ENCODE results near the gene TRIM63. TPM values are rescaled to one million over a fixed set of nuclear protein-coding genes. Genes with fewer than 3 reads are reported as not detected.

The TRIM63 gene
- total RNA-seq, 1 experiment from 2014 or later: not detected

- DNase-seq: no peak
- H3K9me3 ChIP-seq (ENCODE audit: low read length): no peaks in the 10 kb centered on the region
- H3K79me2 ChIP-seq (ENCODE audit: low read length): no peaks in the 10 kb centered on the region
- no peak within 1 kb of the TSS for H3K27ac ChIP-seq (ENCODE audit: low read length)
- intact Hi-C loops (cut with micrococcal nuclease): no loop called here
- no peak for ATAC-seq
- POLR2A ChIA-PET (ENCODE audit: unreplicated experiment): no interaction called here
- H3F3A ChIP-seq (ENCODE audit: low read length, unreplicated experiment): no peaks in the 10 kb centered on the region
- no peaks in the 10 kb centered on the region for H3K27me3 ChIP-seq (ENCODE audit: low read length)
- no peak within 1 kb of the TSS for H2AFZ ChIP-seq (ENCODE audit: low read length)
- TF ChIP-seq EZH2phosphoT487 (IDR thresholded peaks at IDR 0.05; ENCODE audit: borderline replicate concordance, low read length) (no peak), EZH2 (IDR thresholded peaks at IDR 0.05; ENCODE audit: low read length, unreplicated experiment) (no peak)
- TF ChIP-seq, protein P1, sequence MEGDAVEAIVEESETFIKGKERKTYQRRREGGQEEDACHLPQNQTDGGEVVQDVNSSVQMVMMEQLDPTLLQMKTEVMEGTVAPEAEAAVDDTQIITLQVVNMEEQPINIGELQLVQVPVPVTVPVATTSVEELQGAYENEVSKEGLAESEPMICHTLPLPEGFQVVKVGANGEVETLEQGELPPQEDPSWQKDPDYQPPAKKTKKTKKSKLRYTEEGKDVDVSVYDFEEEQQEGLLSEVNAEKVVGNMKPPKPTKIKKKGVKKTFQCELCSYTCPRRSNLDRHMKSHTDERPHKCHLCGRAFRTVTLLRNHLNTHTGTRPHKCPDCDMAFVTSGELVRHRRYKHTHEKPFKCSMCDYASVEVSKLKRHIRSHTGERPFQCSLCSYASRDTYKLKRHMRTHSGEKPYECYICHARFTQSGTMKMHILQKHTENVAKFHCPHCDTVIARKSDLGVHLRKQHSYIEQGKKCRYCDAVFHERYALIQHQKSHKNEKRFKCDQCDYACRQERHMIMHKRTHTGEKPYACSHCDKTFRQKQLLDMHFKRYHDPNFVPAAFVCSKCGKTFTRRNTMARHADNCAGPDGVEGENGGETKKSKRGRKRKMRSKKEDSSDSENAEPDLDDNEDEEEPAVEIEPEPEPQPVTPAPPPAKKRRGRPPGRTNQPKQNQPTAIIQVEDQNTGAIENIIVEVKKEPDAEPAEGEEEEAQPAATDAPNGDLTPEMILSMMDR (conservative IDR thresholded peaks at IDR 0.05; ENCODE audit: low read depth, low read length): no peak
- no peaks in the 10 kb centered on the region for H3K36me3 ChIP-seq (ENCODE audit: low read depth, low read length)
- no peaks in the 10 kb centered on the region for H4K20me1 ChIP-seq (ENCODE audit: low read length)
- H3K4me2 ChIP-seq (ENCODE audit: low read length): no peak within 1 kb of the TSS
- H3K9ac ChIP-seq (ENCODE audit: low read length): no peak within 1 kb of the TSS
- H3K4me1 ChIP-seq (ENCODE audit: insufficient read depth, low read length): no peaks in the 10 kb centered on the region
- CTCF ChIA-PET: interaction anchor here (0.5 kb wide), 1 partner anchor 9 kb away, joined by 4 read pairs; no protein-coding TSS in a partner anchor
- H3K4me3 ChIP-seq (ENCODE audit: low read length): no peak within 1 kb of the TSS
- H3K9me2 ChIP-seq (replicated peaks; ENCODE audit: low read length): no peaks in the 10 kb centered on the region
- BruUV-seq (replicated peaks): no TSS peak
Measured at GRCh38 chr1:26021647-26022403, 45.6 kb downstream of the TRIM63 start, which contains the start of gene EXTL1. Gene EXTL1, plus strand, starts transcription at chr1:26021775. Its CDS starts 872 bp downstream, at chr1:26022647.

DNA sequence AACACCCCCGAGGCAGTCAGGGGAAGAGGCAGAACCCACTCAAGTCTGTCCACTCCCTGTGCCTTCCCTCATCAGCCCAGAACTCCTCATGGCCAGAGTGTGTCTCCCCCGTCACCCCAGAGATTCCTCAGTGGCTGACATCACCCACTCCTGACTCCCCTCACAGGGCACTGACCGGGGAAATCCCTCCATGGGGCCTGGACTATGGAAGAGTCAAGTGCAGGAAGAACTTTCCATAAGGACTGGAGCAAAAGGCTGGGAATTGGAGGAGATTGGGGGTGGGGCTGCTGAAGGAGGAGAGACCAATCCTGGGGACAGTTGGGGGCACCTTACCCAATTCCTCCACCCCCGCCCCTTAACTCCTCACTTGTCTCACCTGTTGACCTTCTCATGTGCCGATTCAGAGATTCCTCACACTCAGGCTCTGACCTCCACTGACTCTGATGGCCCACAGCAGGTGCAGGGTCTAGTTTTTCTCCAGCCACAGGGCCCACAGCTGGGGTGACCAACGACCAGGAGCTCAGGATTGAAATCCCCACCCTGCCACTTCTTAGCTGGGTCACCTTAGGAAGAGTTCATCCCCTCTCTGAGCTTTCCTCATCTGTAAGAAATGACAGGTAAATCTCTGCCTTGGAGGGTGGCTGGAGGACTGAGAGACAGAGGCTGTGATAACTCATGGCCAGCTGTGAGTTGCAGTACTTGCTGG, 46.3 kb downstream of the TRIM63 start:
- Histone ChIP-seq H3K27me3 (ENCODE audit: low read length) (no peaks in the 10 kb centered on the region), H4K20me1 (ENCODE audit: low read length) (no peaks in the 10 kb centered on the region), H3K36me3 (ENCODE audit: low read depth, low read length) (no peaks in the 10 kb centered on the region), H3K4me2 (ENCODE audit: low read length) (no peak overlapping the region), H3K27ac (ENCODE audit: low read length) (no peak overlapping the region), H3F3A (ENCODE audit: low read length, unreplicated experiment) (no peaks in the 10 kb centered on the region), H3K79me2 (ENCODE audit: low read length) (no peaks in the 10 kb centered on the region), H2AFZ (ENCODE audit: low read length) (no peak overlapping the region), H3K9me2 (replicated peaks; ENCODE audit: low read length) (no peaks in the 10 kb centered on the region), H3K9ac (ENCODE audit: low read length) (no peak overlapping the region), H3K4me3 (ENCODE audit: low read length) (no peak overlapping the region), H3K4me1 (ENCODE audit: insufficient read depth, low read length) (no peaks in the 10 kb centered on the region), H3K9me3 (ENCODE audit: low read length) (no peaks in the 10 kb centered on the region)
- ChIA-PET POLR2A (ENCODE audit: unreplicated experiment) (no interaction called here), CTCF (no interaction called here)
- intact Hi-C loops (cut with micrococcal nuclease): no loop called here
- ATAC-seq (no peak), DNase-seq (no peak)
- no TSS peak for BruUV-seq (replicated peaks)
- no peak for TF ChIP-seq EZH2 (IDR thresholded peaks at IDR 0.05; ENCODE audit: low read length, unreplicated experiment)
- TF ChIP-seq EZH2phosphoT487 (IDR thresholded peaks at IDR 0.05; ENCODE audit: borderline replicate concordance, low read length): no peak

- POLR2A ChIA-PET (ENCODE audit: unreplicated experiment): no interaction called here
- H3K9ac ChIP-seq (ENCODE audit: low read length): no peak overlapping the region
Measured at GRCh38 chr1:26020330-26020768, 47.1 kb downstream of the TRIM63 start.

More at GRCh38 chr1:26020330-26020768, 47.1 kb downstream of the TRIM63 start:
- H3K9me3 ChIP-seq (ENCODE audit: low read length): no peaks in the 10 kb centered on the region
- H4K20me1 ChIP-seq (ENCODE audit: low read length): no peaks in the 10 kb centered on the region
- H2AFZ ChIP-seq (ENCODE audit: low read length): no peak overlapping the region
- H3K79me2 ChIP-seq (ENCODE audit: low read length): no peaks in the 10 kb centered on the region
- no peaks in the 10 kb centered on the region for H3F3A ChIP-seq (ENCODE audit: low read length, unreplicated experiment)
- H3K27ac ChIP-seq (ENCODE audit: low read length): no peak overlapping the region
- DNase-seq (no peak), ATAC-seq (no peak)
- no peak overlapping the region for H3K4me3 ChIP-seq (ENCODE audit: low read length)
- intact Hi-C loops (cut with micrococcal nuclease): no loop called here
- no peaks in the 10 kb centered on the region for H3K4me1 ChIP-seq (ENCODE audit: insufficient read depth, low read length)
- no peak for TF ChIP-seq EZH2phosphoT487 (IDR thresholded peaks at IDR 0.05; ENCODE audit: borderline replicate concordance, low read length)
- TF ChIP-seq, protein P1 (conservative IDR thresholded peaks at IDR 0.05; ENCODE audit: low read depth, low read length): no peak
- TF ChIP-seq EZH2 (IDR thresholded peaks at IDR 0.05; ENCODE audit: low read length, unreplicated experiment): no peak
- BruUV-seq (replicated peaks): no TSS peak
- H3K4me2 ChIP-seq (ENCODE audit: low read length): no peak overlapping the region
- H3K9me2 ChIP-seq (replicated peaks; ENCODE audit: low read length): no peaks in the 10 kb centered on the region
- H3K36me3 ChIP-seq (ENCODE audit: low read depth, low read length): no peaks in the 10 kb centered on the region
- no peaks in the 10 kb centered on the region for H3K27me3 ChIP-seq (ENCODE audit: low read length)
- CTCF ChIA-PET: no interaction called here

Data from PC-3 (cell line).